ENCODE results near the gene RANBP3.
A peak's percentile ranks its signal among the peaks of the same experiment; 100 is the strongest.
"Not testable (repeated sequence)": the region's sequence is repeated elsewhere in the genome, so short reads cannot be mapped to it uniquely, and the experiment has no call there.

The RANBP3 gene

DNA sequence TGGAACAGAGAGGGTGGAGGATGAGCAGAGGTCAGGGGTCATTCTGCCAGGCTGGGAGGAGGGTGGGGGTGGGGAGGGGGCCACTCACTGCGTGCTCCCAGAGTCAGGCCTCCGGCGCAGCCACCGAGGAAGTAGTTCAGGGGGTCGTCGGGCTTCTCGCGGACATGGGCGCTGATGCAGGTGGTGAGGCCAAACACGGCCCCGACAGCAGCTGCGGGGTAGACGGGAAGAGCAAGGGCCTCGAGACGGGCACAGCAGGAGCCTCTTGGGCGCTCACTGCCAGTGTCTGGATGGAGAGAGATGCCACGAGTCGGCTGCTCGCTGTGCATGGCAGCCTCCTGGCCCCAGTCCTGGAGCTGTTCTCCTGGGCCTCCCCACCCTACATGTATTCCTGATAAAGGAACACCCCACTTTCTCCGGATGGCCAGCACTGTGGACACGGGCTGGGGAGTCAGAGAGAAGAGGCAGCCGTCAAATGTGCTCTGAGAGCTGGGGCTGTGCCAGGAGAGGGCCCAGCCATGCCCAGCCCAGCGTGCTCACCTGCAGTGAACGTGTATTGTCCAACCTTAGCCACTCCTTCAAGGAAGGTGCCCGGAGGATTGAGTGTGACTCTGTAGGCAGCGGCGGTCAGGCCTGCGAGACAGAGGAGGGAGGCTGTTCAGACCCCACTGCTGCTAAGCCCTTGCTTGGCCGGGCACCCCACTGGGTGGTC is 81.4 kb downstream of the RANBP3 start:
- no peak for DNase-seq

DNA sequence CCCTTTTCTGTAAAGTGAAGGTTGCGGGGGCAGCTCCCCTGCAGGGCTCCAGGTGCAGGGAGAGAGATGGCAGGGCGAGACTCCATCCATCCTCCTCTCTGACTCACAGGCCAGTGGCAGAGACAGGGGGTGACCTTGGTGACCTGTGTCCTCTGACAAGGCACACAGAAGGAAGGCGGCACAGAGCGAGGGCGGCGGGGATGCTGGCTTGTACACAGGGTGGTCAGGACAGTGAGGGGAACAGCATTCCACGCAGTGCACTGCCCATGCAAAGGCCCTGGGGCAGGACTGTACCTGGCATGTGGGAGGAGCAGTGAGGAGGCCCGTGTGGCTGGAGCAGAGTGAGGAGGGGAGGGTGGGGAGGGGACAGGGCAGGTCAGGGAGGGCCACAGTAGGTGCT is 82.0 kb downstream of the RANBP3 start:
- DNase-seq: no peak

DNA sequence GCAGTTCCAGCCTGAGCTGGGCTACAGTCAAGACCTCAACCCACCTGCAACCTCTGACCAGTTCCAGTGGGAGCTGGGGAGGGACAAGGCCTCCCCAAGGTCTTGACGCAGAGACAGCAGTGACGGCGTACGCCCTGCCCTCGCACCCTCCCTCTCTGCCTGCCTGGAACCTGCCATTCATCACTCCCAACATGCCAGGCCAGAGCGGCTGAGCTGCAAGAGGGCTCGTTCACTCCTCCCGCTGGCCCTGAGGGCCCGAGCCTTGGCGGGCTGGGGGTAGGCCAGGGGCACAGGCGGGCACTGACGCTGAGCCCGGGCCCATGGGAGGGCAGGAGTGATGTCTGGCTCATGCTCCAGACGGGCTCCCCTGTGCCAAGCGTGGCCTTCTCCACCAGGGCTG is 82.5 kb downstream of the RANBP3 start:
- no peak for DNase-seq

DNA sequence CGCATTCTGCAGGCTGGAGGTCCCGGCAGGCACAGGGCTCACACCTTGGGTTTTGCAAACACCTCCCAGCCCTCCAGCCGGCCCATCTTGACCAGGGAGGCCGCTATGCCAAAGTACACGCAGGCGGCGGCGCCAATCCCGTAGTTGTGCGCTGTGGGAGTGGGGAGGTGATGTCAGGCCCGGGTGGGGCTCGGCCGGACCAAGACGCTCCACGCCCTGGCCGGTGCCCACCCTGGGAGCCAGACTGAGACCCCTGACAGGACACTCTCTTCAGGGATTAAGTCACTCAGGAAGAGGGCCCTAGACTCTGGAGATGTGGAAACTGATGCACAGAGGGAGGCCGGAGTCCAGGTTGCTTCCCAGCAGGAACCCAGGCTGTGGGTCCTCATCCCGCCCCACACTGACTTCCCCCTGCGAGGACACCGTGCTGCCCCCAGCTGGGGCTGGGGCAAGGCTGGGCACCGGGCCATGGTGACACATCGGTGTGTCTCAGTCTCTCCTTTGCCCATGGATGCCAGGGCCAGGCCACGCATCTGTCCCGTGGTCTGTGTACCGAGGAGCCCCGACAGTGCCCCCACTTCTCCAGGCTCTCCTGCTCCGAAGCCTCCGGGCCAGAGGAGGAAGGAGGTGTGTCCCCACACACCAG is 83.1 kb downstream of the RANBP3 start:
- DNase-seq: no peak

DNA sequence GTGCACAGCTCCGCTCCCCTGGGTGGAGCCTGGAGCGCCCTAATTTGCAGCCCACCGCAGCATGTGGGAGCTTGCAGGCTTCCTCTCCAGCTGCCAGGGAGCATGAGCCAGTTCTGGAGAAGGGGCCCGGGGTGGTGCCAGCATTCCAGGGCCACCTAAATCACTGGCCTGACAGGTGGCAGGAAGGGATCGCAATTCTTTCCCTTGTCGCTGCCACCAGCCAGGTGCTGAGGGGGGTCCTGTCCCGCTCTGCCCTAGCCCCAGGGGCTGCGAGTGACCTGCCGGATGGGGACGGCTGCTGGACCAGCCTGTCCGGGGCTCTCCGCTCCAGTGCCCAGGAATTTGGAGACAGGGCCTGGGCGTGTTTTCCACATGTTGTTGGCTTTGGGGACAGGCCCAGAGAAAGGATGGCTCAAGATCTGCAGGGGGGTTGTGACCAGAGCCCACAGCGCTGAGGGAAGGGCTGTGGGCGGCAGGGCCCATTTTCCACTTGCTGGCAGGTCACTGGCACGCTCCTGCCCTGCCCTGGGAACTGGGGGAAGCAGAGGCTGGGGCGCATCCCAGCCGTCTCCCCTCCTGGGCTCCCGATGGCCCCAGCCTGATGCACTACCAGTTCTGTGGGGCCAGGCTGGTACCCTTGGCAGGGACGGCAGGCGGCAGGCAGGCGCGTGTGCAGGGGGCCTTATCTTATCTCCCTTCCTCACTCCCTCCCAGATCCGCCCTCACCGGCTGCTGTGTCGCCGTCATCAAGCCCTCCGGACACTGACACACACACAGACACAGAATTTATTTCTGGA is 83.8 kb downstream of the RANBP3 start:
- no peak for DNase-seq

DNA sequence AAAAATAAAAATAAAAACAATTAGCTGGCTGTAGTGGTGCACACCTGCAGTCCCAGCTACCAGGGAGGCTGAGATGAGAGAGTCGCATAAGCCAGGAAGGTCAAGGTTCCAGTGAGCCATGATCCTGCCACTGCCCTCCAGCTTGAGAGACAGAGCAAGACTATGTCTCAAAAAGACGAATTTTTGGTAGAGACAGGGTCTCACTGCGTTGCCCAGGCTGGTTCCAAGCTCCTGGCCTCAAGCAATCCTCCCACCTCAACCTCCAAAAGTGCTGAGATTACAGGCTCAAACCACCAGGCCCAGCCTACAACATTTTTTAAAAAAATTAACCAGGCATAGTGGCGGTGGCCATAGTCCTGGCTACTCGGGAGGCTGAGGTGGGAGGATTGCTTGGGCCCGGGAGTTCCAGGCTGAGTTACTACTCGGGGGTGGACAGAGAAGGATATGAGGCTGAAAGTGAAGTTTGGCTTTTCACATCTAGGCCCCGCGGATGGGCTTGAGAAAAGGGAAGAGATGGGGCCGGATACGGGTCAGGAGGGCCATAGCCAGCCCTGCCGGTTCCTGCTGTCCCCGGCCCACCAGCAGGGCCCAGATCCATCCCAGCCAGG is 84.5 kb downstream of the RANBP3 start:
- DNase-seq: no peak

DNA sequence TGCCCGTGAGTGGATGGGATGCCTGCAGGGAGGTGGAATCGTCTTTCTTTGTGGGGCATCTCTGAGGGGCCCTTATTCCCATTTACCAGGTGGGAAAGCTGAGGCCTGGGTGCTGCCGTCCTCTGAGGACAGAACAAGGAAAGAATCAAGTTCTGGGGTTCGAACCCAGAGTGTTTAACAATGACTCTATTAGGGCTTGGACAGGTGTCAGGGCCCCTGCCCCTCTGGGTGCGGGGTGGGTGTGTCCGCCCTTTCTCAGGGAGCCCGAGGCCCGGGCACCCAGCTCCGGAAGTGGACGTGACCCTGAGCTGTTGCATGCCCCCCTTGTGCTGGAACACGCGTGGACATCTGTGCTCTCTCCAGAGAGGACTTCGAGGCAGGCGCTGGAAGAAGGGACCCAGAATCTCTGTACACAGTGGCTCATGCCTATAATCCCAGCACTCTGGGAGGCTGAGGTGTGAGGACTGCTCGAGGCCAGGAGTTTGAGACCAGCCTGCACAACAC is 85.1 kb downstream of the RANBP3 start:
- no peak for DNase-seq

DNA sequence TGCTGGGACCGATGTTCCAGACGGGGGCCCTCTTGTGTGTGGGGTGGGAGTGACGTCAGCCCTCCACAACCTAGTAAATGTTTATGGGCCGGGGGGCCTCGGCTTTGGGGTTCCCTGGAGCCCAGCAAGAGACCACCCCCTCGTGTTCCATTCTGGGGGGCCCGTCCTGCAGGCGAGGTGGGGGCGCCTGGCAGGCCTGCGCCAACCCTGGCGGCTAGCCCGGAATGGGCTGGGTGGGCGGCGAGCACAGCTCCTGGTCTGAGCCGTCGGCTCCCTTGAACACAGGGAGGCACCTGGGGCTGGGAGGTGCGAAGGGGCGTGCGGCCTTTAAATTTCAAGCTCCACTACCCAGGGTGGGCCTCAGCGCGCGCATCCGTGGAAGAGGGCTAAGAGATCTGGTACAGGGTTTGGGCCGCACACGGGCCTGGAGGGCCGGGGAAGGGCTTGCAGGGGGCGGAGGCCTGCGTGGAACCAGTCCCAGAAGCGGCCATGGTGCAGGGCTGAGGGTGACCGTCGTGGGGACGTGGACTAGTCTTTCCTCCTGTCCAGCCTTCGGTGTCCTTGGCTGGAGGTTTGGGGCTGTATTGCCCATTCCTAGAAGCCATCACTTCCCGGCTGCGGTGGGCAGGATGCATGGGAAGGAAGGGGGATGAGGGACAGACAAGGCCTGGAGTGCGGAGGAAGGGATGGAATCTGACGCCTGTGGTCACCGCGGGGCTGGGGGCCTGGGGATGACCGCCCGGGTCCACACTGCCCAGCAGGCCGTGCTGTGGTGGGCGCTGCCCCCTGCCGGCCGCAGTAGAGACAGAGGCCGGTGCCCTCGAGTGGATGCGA is 85.8 kb downstream of the RANBP3 start:
- DNase-seq: peak; percentile 61

DNA sequence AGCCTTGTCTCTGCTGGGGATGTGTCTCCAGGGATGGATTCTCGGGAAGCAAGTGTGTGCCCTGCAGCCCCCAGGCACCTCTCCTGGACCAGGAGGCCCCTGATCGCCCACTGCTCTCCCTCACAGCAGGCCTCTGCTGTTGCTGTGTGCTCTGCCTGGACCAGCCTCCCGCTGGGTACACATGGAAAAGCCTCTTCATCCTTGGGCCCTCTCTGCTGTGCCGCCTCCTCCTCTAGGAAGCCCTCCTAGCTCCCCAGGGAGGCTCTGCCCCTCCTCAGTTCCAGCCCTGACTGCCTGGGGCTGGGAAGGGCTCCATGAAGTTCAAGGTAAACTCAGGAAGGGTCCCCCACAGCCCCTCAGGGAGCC is 86.4 kb downstream of the RANBP3 start:
- no peak for DNase-seq

DNA sequence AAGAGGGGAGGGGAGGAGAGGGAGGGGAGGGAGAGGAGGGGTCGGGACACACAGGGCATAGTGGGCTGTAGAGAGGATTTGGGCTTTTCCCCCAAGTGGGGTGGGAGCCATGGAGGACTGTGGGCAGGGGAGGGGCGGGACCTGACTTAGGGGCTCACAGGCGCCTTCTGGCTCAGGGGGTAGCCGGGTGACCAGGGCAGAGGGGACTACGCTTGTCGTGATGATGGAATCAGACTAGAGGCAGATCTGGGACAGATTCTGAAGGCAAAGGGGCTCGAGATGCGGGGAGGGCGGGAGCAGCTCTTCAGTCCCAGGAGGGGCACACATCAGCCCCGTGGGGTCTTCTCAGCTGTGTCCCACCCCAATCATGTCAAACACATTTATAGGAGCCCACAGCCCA is 87.8 kb downstream of the RANBP3 start:
- no peak for DNase-seq

DNA sequence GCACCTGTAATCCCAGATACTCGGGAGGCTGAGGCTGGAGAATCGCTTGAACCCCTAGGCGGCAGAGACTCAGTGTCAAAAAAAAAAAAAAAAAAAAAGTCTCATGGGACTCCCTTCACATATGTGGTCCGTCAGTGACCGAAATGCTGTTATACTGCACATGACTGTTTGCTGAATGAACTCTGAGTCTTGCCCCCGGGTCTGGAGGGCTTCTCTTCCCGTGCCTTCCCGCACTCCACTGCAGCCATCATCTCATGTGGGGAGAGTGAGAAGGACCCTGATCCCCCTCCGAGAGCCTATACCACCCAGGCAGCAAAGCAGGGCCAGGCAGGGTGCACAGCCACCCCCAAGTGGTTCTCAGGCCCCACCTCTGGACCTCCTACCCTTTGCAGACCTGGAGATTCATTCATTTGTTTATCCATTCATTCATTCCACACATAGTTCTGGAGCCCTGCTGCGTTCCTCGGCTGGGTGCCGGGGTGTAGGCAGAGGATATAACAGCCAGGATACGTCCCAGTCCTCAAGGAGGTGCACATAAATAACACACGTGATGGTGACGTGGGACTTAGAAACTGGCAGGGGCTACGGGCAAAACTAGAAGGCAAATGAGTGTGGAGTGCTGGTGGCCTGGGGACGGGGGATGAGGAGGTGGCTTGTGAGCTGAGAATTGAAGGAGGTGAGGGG is 88.5 kb downstream of the RANBP3 start:
- peak; percentile 33 for DNase-seq

DNA sequence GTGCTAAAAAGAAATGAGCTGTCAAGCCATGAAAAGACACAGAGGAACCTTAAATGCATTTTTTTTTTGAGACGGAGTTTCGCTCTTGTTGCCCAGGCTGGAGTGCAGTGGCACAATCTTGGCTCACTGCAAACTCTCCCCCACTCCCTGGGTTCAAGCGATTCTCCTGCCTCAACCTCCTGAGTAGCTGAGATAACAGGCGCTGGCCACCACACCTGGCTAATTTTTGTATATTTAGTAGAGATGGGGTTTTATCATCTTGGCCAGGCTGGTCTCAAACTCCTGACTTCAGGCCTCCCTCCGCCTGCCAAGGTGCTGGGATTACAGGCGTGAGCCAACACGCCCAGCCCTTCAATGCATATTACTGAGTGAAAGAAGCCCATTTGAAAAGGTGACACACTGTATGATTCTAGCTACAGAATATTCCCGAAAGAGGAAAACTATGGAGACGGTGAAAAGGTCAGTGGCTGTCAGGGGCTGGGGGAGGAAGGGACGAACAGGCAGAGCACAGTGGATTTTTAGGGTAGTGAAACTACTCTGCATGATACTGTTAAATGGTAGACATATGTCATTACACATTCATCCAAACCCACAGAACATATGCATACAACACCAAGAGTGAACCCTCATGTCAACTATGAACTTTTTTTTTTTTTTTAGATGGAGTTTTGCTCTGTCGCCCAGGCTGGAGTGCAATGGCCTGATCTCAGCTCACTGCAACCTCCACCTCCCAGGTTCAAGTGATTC is 93.7 kb downstream of the RANBP3 start:
- not testable (repeated sequence) for DNase-seq

DNA sequence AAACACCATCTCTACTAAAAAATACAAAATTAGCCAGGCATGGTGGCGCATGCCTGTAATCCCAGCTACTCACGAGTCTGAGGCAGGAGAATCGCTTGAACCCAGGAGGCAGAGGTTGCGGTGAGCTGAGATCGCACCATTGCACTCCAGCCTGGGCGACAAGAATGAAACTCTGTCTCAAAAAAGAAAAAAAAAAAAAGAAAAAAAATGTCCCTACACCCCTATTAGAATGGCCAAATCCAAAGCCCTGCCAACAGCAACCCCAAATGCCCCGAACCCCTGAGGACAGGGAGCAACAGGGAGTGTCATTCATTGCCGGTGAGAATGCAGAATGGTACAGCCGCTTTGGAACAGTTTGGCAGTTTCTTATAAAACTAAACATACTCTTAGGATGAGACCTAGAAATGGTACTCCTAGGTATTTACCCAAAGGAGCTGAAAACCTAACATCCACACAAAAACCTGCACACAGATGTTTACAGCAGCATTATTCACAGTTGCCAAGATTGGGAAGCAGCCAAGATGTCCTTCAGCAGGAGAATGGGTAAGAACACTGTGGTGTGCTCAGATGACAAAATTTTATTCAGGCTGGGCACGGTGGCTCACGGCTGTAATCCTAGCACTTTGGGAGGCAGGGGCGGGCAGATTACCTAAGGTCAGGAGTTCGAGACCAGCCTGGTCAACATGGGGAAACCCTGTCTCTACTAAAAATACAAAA is 94.6 kb downstream of the RANBP3 start:
- DNase-seq: not testable (repeated sequence)

DNA sequence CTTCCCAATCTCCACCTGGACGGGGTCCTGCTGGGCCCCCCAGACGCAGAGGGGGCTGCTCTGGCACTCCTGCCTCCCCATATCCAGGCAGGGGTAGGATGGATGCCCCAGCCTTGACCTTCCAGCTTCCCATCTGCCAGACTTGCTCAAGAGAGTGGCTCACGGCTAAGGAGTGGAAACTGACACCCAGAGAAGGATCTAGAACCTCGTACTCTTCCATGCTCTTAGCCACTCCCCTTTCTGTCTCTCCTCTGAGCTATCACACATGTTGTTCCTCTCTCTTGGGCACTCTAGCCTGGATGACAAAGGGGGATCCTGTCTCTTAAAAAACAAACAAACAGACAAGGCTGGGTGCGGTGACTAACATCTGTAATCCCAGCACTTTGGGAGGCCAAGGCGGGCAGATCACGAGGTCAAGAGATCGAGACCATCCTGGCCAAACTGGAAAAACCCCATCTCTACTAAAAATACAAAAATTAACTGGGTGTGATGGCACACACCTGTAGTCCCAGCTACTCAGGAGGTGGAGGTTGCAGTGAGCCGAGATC is 95.4 kb downstream of the RANBP3 start:
- DNase-seq: no peak

DNA sequence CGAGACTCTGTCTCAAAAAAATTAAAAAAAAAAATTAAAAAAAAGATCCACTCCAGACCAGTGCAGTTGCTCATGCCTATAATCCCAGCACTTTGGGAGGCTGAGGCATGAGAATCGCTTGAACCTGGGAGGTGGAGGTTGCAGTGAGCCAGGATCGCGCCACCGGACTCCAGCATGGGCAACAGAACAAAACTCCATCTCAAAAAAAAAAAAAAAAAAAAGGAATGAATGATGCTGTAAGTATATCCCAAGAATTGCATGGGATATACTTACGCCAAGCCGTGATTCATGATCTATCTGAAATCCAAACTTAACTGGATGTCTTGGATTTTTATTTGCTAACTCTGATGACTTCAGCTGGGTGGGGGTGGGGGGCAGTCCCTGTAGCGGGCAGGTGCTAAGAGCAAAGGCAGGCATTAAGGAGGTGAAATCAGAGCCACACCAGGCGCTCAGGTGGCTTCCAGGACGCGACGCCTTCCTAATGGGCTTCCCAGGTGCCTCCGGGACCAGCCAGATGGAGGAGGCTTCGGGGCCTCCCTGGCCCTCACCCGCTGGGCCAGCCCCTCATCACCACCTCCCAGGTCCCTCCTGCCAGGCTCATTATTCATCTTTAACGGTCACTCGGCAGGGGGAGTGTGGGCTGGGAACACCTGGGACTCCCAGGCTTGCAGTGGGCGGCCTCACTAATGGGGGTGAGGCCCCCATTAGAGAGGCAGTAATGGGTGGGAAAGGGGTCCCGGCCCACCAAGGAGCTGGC is 96.2 kb downstream of the RANBP3 start:
- peak; percentile 42 for DNase-seq

DNA sequence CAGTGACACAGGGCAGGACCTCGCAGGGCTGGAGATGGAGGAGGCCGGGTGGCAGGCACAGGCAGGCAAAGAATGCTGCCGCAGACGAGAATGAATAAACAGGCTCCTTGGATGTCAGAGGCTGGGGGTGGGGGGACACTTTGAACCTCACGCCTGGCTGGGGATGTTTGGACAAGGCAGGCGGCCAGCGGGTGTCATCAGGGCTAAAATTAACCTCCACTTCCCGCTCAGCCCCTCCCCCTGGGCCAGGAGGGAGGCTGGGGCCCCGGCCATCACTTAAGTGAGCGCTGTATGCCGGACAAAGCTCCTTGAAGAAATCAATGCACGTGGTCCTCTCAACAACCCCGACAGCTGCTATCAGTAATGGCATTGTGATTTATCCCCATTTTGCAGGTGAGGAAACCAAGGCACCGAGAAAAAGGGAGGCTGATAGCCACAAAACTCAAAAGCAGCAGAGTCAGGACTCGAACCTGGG is 97.3 kb downstream of the RANBP3 start:
- peak; percentile 75 for DNase-seq

DNA sequence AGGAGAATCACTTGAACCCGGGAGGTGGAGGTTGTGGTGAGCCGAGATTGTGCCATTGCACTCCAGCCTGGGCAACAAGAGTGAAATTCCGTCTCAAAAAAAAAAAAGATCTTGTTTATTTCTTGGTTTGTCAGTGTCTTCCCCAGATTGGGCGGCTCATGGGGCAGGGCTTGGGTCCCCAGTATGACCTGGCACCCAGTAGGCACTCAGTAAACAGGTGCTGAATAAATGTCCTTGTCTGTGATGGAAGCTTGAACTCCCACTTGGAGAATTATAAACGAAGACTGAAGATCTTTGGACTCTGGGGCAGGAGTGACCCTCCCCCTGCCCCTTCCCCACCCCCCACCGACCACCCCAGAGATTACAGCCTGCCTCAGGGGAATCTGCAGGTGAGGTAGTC is 97.7 kb downstream of the RANBP3 start:
- DNase-seq: no peak

DNA sequence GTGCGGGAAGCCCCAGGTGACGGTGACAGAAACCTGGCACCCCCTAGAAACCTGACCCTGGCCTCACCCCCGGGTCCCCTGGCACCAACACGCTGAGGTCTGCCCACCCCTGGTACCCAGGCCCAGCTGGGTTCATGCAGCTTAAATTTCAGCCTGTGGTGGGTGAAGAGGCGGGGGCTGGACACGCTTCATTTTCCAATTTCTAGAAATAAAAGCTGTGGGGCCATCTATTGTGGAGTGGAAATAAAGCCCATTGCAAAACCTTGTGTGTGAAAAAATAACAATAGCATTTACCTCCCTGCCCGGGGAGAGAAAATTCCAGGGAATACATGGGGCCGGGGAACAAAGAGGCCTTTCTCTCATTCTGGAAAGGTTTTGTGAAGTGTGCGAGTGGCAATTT is 100.1 kb downstream of the RANBP3 start:
- DNase-seq: no peak

DNA sequence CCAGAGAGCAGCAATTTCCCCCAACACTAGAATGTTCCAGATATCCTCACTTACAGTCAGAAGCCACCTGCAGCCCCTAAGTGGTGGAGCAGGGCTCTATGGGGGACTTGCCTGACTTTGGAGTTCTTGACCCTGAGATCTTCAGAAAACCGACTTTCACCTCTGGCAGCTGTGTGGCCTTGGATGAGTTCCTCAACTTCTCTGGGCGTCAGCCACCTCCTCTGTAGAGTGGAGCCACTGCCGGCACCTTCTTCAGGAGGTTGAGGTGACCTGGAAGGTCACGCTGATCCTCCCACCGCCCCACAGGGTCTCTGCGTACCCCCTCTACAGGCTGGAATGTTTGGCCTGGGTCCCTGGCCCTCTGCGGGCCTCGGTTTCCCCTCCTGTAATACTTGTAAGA is 100.5 kb downstream of the RANBP3 start:
- DNase-seq: no peak

Data from DMS53 (cell line).